Astrocyte of the cerebellum (primary cell): ENCODE data around the gene PROX1.

Experiments used
- DNase-seq: peaks from one replicate; pipeline ENCODE4 v3.0.0-alpha.2; 2011; ENCODE audit warnings: low read depth
- H3K4me3 ChIP-seq: 2 replicates; pipeline ENCODE4 v1.5.1; 2011; ENCODE audit warnings: mild to moderate bottlenecking, low read depth, low read length, moderate library complexity
- in situ Hi-C: cut with HindIII; loops from 2 replicates; pipeline ENCODE4 v1.10.0; 2017; ENCODE audit warnings: low sequenced_read_pairs
- TF ChIP-seq, protein P1 (sequence below): IDR thresholded peaks from 2 replicates; pipeline ENCODE4 v1.5.1; 2012; ENCODE audit warnings: low read length, low read depth, moderate library complexity, mild to moderate bottlenecking; ENCODE audit errors: missing control alignments

The PROX1 gene

DNA sequence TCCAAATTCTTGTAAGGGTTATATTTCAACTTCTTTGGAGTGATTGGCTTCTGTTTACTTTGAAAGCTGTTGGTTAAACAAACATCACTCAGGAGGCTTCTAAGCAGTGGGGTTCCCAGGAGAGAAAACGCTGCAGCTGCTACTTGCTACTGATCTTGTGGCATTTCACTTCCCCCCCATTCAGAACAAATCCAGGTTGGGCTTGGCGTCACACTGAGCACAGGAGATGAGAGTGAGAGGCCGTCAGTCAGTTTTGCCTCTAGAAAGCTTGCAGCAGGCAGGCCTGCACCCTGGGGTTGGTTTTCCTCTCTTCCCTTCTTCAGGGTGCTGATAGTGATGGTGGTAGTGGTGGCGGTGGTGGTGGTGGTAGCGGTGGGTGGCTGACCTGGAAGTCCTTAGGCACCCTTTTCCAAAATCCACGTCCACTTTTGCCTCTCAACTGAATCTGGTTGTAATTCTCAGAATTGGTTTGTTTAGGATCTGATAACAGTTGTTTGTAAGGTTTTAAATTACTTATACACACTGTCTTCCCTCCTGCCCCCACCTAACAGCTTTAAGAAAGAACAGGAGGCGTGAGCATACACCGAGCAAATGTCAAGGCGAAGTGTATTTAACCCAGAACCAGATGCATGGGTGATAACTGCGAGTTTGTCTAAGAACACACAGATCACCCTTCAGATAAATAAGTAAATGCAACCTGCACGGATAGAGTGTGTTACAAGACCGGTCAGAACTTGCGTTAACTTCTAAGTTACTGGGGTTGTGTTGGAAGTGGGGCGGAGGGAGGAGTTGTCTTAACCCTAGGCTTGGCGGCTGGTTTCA lies 3.2 kb upstream of the PROX1 start:
- no peak for DNase-seq
- in situ Hi-C loops, result no loop called here
- no peak overlapping the region for H3K4me3 ChIP-seq
- TF ChIP-seq, protein P1, sequence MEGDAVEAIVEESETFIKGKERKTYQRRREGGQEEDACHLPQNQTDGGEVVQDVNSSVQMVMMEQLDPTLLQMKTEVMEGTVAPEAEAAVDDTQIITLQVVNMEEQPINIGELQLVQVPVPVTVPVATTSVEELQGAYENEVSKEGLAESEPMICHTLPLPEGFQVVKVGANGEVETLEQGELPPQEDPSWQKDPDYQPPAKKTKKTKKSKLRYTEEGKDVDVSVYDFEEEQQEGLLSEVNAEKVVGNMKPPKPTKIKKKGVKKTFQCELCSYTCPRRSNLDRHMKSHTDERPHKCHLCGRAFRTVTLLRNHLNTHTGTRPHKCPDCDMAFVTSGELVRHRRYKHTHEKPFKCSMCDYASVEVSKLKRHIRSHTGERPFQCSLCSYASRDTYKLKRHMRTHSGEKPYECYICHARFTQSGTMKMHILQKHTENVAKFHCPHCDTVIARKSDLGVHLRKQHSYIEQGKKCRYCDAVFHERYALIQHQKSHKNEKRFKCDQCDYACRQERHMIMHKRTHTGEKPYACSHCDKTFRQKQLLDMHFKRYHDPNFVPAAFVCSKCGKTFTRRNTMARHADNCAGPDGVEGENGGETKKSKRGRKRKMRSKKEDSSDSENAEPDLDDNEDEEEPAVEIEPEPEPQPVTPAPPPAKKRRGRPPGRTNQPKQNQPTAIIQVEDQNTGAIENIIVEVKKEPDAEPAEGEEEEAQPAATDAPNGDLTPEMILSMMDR, result no peak

DNA sequence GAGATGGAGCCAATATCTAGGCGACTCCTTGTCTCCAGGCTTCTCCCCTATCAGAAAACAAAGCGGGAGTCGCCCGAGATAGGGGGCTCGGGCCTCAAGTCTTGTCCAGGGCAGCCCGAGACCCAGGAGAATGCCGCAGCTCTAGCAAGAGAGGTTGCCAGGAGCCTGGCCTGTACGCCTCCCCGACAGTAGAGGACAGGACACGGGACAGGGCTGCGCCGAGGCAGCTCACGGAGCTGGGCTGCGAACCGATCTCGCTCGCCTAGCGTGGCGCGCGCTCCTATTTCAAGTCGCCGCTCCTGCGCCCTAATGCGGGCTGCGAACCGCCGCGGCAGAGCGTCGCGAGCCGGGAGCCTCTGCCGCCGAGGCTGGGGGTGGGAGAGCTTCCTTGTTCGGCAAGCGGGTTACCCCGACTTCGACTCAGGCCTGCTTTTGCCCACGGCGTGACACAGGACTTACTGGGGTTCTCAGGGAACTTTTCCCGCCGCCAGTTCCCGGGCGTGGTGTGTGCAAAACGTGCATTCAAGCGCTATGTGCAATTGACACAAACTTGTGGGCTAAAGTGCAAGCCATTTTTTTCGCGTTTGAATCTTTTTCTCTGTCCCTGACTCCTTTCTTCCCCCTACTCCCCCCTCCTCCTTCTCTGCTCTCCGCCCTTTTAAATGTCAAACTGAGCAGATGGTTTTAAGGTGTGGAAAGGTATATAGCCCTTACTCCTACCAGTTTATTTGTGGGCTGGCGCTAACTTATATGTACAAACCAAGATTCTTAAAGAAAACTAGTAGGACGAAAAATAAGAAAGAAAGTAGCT lies 2.4 kb upstream of the PROX1 start:
- TF ChIP-seq, protein P1, result no peak
- DNase-seq, result no peak
- in situ Hi-C loops, result no loop called here
- no peak overlapping the region for H3K4me3 ChIP-seq

DNA sequence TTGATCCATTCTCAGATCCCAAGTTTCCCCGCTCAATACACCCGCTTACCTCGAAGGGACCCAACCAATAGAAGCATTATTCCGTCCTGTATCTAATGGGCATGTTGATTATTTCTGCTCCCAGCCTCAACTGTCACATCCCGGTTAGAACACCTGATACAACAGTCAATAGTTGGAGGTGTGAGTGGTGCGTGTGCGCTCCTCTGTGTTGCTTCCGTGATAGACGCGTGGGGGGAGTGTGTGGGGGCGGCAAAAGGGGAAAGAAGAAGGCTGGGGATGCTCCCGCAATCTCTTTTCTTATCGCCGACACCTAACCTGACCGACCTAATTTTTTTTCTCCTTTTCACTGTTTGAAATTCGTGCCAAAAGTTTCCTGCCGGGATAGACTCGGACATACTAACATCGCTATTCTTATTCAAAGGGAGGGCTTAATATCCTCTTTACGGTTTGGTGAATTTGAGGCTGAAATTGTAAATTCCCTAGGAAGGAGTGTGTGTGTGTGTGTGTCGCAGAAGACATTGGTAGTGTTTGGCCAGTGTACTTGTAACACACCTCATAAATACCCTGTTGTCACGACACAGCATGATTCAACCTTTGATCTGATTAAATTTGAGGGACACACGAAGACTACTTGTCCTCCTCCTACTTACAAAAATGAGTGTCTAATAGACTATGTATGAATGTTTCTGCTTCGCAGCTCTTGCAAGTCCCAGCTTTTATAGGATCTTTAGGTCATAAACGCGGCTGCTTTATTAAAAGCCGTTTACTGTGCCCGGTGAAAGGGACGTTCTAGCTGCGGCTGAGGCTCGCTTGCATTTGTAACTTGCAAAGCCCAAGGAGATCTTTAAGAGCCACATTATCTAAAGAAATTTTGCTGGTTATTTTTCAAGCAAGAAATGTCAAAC lies 1.5 kb upstream of the PROX1 start:
- in situ Hi-C loops, result no loop called here
- H3K4me3 ChIP-seq, result no peak overlapping the region
- DNase-seq, result no peak
- TF ChIP-seq, protein P1, result no peak

DNA sequence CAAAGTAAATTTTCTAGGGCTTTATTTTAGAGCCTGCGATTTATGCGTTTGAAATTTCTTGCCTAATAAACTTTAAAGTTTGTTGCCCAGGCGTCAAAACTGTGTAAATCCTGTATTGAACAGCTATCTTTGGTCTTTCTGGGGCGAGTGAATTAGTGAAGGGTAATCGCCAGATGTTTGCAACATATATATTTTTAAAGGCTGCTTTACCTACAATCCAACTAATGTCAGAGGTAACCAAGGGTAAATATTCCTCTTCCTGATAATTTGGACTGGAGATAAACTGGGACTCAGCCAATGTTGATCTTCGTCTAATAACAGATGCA lies 885 bp upstream of the PROX1 start:
- TF ChIP-seq, protein P1, result no peak
- H3K4me3 ChIP-seq, result peak overlapping the region; percentile 76
- in situ Hi-C loops, result no loop called here
- DNase-seq, result no peak

DNA sequence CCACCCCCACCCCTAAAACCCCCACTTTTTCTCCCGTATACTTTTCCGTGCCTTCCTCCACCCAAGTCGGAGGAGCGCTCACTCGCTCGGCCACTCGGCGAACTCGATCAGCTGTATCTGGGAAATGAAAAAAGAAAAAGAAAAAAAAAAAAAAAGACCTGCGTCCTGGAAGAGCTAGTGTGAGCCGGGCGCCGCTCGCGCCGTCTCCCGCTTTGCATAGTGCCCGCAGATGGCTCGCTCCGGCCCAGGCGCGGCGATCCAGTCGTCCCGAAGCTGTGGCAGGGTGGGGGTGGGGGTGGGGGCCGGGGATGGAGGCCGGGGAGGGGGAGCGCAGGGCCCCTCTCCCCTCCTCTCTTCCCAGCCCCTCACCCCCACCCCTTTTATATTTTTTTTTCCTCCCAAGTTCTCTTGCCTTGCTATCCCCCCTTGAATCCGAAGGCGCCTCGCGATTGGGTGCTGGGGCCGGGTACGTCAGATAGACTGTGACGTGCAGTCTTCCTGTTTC lies 299 bp upstream of the PROX1 start:
- TF ChIP-seq, protein P1, result no peak
- DNase-seq, result no peak
- in situ Hi-C loops, result no loop called here
- peak overlapping the region; percentile 76 for H3K4me3 ChIP-seq

DNA sequence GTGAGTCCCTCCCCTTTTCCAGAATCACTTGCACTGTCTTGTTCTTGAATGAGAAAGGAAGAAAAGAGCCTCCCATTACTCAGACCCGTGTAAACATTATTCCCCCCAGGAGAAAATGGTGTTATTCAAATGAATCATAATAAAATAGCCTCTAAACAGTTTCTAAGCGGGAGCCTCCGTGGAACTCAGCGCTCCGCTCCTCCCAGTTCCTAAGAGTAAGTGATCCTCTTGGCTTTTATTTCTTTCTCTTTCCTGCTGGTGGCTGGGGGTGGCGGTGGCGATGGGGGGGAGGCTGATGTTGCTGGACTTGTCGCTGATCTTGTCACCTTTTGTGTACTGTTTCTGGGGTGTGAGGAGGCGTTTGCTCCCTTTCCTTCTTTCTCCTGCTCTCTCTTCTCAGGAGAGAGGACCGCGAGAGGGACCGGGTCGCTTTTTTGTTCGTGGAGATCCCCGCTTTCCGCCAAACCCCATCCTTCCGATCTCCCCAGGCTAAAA lies 781 bp downstream of the PROX1 start:
- in situ Hi-C loops, result no loop called here
- TF ChIP-seq, protein P1, result no peak
- no peak for DNase-seq
- peak overlapping the region; percentile 76 for H3K4me3 ChIP-seq
